Measurements from ENCODE around the gene PROCA1. TPM values are rescaled to one million over a fixed set of nuclear protein-coding genes. Genes with fewer than 3 reads are reported as not detected.
"Not testable (repeated sequence)": the region's sequence is repeated elsewhere in the genome, so short reads cannot be mapped to it uniquely, and the experiment has no call there.

The PROCA1 gene
- total and polyA plus RNA-seq, 12 donors: 0.74 to 4.9 (median 1.3) TPM

GRCh38 chr17:28722417-28723158 lies 10.9 kb upstream of the PROCA1 start:
- intact Hi-C loops (cut with DNase I): loop anchor here in 4 of 10 donors (10.0 kb wide), 2 partner anchors 192 to 392 kb away; no protein-coding TSS in a partner anchor
- Histone ChIP-seq H3K4me3 (no peak overlapping the region), H3K27ac (no peak overlapping the region), H3K4me1 (peaks cover 27 to 83% (median 64%) of the 10 kb centered on the region in 9 donors), H3K27me3 (peaks cover 0 to 5% (median 0%) of the 10 kb centered on the region in 7 donors), H3K36me3 (peaks cover 0 to 47% (median 34%) of the 10 kb centered on the region in 9 donors), H3K9me3 (no peaks in the 10 kb centered on the region)
- TF ChIP-seq CTCF (IDR thresholded peaks at IDR 0.05): no peak
- ATAC-seq (no peak), DNase-seq (no peak)
- WGBS, 2 donors: 70 to 72% methylated on average over 7 of the region's 7 CpGs

GRCh38 chr17:28720997-28721329 lies 9.3 kb upstream of the PROCA1 start:
- peak overlapping the region in 4 of 10 donors; percentile 86 to 95 (median 92) for H3K27ac ChIP-seq

DNA sequence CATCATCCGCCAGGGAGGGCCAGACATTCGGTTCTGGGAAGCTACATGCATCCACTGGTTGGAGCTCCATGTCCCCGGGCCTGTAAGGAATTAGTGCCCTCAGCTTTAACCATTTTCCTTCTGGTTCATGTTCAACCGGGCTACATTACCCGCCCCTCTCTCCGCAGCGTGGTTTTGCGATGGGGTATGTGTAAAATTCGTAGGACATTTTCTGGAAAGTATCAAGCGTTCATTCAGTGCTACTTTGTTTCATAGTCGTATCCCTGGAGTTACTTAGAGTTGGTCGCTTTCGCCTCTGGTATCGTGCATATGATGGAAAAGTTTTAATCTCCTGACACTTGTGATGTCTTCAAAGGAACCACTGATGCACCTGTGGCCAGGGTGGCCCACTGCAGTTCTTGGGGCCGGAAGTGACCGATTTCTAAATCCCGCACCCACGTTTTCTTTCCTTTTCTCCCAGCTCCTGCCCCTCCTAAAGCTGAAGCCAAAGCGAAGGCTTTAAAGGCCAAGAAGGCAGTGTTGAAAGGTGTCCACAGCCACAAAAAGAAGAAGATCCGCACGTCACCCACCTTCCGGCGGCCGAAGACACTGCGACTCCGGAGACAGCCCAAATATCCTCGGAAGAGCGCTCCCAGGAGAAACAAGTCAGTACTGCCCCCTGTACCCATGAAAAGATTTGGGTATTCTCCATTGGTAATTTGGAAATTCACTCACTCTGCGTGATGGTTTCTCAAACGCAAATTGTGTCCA lies 8.7 kb upstream of the PROCA1 start:
- intact Hi-C loops (cut with DNase I): loop anchor here in 4 of 10 donors (10.0 kb wide), 2 partner anchors 194 to 394 kb away; no protein-coding TSS in a partner anchor
- H3K27ac ChIP-seq: peak overlapping the region; percentile 7 to 95 (median 90)
- WGBS, 2 donors: 2 to 5% methylated on average over 28 to 29 of the region's 30 CpGs
- H3K27me3 ChIP-seq: peaks cover 0 to 13% (median 7%) of the 10 kb centered on the region in 7 donors
- TF ChIP-seq CTCF (IDR thresholded peaks at IDR 0.05): no peak
- H3K9me3 ChIP-seq: no peaks in the 10 kb centered on the region
- H3K36me3 ChIP-seq: peaks cover 0 to 50% (median 34%) of the 10 kb centered on the region in 9 donors
- ATAC-seq: no peak
- H3K4me3 ChIP-seq: peak overlapping the region; percentile 63 to 93 (median 80)
- H3K4me1 ChIP-seq: peaks cover 19 to 80% (median 58%) of the 10 kb centered on the region in 9 donors
- no peak for DNase-seq

More at GRCh38 chr17:28720997-28721329, 9.3 kb upstream of the PROCA1 start:
- not testable (repeated sequence) for ATAC-seq, H3K9me3 ChIP-seq, DNase-seq
- 36 to 38% methylated on average over 19 of the region's 19 CpGs for WGBS, 2 donors
- intact Hi-C loops (cut with DNase I): loop anchor here in 4 of 10 donors (10.0 kb wide), 2 partner anchors 194 to 394 kb away; no protein-coding TSS in a partner anchor
- H3K4me3 ChIP-seq: peak overlapping the region in 9 of 10 donors; percentile 63 to 93 (median 80)
- peaks cover 0 to 13% (median 7%) of the 10 kb centered on the region in 7 donors for H3K27me3 ChIP-seq
- peaks cover 0 to 47% (median 34%) of the 10 kb centered on the region in 9 donors for H3K36me3 ChIP-seq
- peaks cover 24 to 84% (median 62%) of the 10 kb centered on the region in 9 donors for H3K4me1 ChIP-seq

GRCh38 chr17:28719021-28719433 lies 7.3 kb upstream of the PROCA1 start:
- peak overlapping the region in 9 of 10 donors; percentile 40 to 95 (median 91) for H3K27ac ChIP-seq
- H3K4me1 ChIP-seq: peaks cover 17 to 66% (median 53%) of the 10 kb centered on the region in 9 donors
- no peak for ATAC-seq
- no peaks in the 10 kb centered on the region for H3K9me3 ChIP-seq
- intact Hi-C loops (cut with DNase I): loop anchor here in 1 of 10 donors (5.0 kb wide), 1 partner anchor 72 kb away; the partner anchor contains the start of gene BLTP2
- H3K4me3 ChIP-seq: peak overlapping the region in 9 of 10 donors; percentile 63 to 93 (median 80)
- no peak for DNase-seq
- WGBS, 2 donors: 33 to 36% methylated on average over 18 of the region's 18 CpGs
- no peak for TF ChIP-seq CTCF (IDR thresholded peaks at IDR 0.05)
- peaks cover 0 to 13% (median 7%) of the 10 kb centered on the region in 7 donors for H3K27me3 ChIP-seq
- peaks cover 0 to 51% (median 25%) of the 10 kb centered on the region in 9 donors for H3K36me3 ChIP-seq

Data from heart right ventricle (tissue), 16 donors.